Measurements from ENCODE around the gene ZNF354B.

Gene ZNF354B

DNA sequence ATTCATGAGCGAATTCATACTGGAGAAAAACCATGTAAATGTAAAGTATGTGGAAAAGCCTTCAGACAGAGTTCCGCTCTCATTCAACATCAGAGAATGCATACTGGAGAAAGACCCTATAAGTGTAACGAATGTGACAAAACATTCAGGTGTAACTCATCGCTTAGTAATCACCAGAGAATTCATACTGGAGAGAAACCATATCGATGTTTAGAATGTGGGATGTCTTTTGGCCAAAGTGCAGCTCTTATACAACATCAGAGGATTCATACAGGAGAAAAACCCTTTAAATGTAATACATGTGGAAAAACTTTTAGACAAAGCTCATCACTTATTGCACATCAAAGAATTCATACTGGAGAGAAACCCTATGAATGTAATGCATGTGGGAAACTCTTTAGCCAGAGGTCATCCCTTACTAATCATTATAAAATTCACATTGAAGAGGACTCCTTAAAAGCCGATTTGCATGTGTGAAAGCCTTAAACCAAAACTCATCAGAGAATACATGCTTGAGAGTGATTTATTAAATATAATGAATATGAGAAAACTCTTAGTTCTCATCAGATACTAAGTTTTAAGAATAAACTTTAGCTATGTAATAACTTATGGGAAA is 24.2 kb downstream of the ZNF354B start:
- DNase-seq: no peak

- DNase-seq: peak; percentile 8
Observed at GRCh38 chr5:178895615-178896571, 36.1 kb downstream of the ZNF354B start, which contains the start of gene ZFP2. Gene ZFP2 (plus strand): TSS chr5:178895913. CDS start chr5:178931314, 35,401 bp downstream.

- no peak for DNase-seq
Observed at GRCh38 chr5:178899289-178899688, 39.5 kb downstream of the ZNF354B start.

DNA sequence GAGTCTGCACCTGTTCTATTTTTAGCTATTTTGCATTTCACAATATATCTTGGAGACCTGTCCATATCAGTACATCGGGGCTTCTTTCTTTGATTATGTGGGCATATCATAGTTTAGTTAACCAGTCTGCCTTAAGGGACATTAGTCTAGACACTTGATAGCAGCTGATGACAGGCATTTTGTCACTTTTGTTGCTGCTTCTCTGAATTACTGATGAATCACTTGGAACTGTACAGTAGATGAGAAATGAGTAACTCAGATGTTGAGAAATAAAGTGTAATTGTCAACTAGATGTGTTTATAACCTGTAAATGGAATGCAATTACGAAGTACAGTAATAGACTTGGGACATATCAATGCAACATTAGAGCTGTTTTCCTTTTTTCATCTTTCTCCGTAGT is 43.1 kb downstream of the ZNF354B start:
- no peak for DNase-seq

GRCh38 chr5:178931846-178932760 is 72.3 kb downstream of the ZNF354B start:
- no peak for DNase-seq

All from activated CD4-positive, alpha-beta T cell treated with anti-CD3 and anti-CD28 coated beads, Interleukin-2, amount 50 U/mL, for 16 hours (primary cell).